Astrocyte (in vitro differentiated cells and primary cell): ENCODE data around the gene ARID3B. TPM values are rescaled to one million over a fixed set of nuclear protein-coding genes. Genes with fewer than 3 reads are reported as not detected.

Experiments used
- DNase-seq: peaks from one replicate; pipeline ENCODE4 v3.0.0-alpha.2; 2010; ENCODE audit warnings: low read depth
- FAIRE-seq: peaks from 2 replicates; lab custom pipeline; 2011; peaks lifted over from hg19 to GRCh38; lab: Jason Lieb, UNC
- H2AFZ ChIP-seq: 2 replicates; pipeline ENCODE4 v1.6.0; 2012; ENCODE audit warnings: low read depth, low read length, inconsistent platforms
- H3K27ac ChIP-seq: 2 replicates; pipeline ENCODE4 v1.5.1; 2011; ENCODE audit warnings: low read depth, low read length, inconsistent platforms
- H3K27me3 ChIP-seq: 2 replicates; pipeline ENCODE4 v1.6.0; 2011; ENCODE audit warnings: low read length, inconsistent platforms; ENCODE audit not compliant: insufficient read depth
- H3K36me3 ChIP-seq: 2 replicates; pipeline ENCODE4 v1.5.1; 2011; ENCODE audit warnings: low read length, inconsistent platforms; ENCODE audit not compliant: insufficient read depth
- H3K4me1 ChIP-seq: 2 replicates; pipeline ENCODE4 v1.5.1; 2011; ENCODE audit warnings: low read length, inconsistent platforms; ENCODE audit not compliant: insufficient read depth
- H3K4me2 ChIP-seq: 2 replicates; pipeline ENCODE4 v1.6.0; 2012; ENCODE audit warnings: low read length, inconsistent platforms
- H3K4me3 ChIP-seq: 2 replicates; pipeline ENCODE4 v1.5.1; 2011; ENCODE audit warnings: low read depth, mild to moderate bottlenecking, low read length, inconsistent platforms; ENCODE audit not compliant: insufficient read depth
- H3K79me2 ChIP-seq: 2 replicates; pipeline ENCODE4 v1.6.0; 2012; ENCODE audit warnings: mild to moderate bottlenecking, low read length, inconsistent platforms; ENCODE audit not compliant: insufficient read depth
- H3K9ac ChIP-seq: 2 replicates; pipeline ENCODE4 v1.6.0; 2012; ENCODE audit warnings: mild to moderate bottlenecking, low read length, inconsistent platforms
- H3K9me3 ChIP-seq: 2 replicates; pipeline ENCODE4 v1.5.1; 2012; ENCODE audit warnings: low read depth, mild to moderate bottlenecking, low read length, inconsistent platforms; ENCODE audit not compliant: insufficient read depth
- H4K20me1 ChIP-seq: 2 replicates; pipeline ENCODE4 v1.6.0; 2012; ENCODE audit warnings: low read length, inconsistent platforms; ENCODE audit not compliant: insufficient read depth
- H3K27ac Mint-ChIP-seq: one replicate; pipeline ENCODE4 v1.8.0; 2021; ENCODE audit warnings: mild to moderate bottlenecking, mixed read lengths; ENCODE audit not compliant: unreplicated experiment
- H3K27me3 Mint-ChIP-seq: one replicate; pipeline ENCODE4 v1.8.0; 2021; ENCODE audit warnings: low read depth, mixed read lengths; ENCODE audit not compliant: unreplicated experiment
- H3K36me3 Mint-ChIP-seq: one replicate; pipeline ENCODE4 v1.8.0; 2021; ENCODE audit warnings: low read depth, mixed read lengths; ENCODE audit not compliant: unreplicated experiment
- H3K4me1 Mint-ChIP-seq: one replicate; pipeline ENCODE4 v1.8.0; 2021; ENCODE audit warnings: low read depth, mixed read lengths; ENCODE audit not compliant: unreplicated experiment
- H3K4me3 Mint-ChIP-seq: one replicate; pipeline ENCODE4 v1.8.0; 2021; ENCODE audit warnings: mild to moderate bottlenecking, moderate library complexity, mixed read lengths; ENCODE audit not compliant: unreplicated experiment
- H3K9me3 Mint-ChIP-seq: one replicate; pipeline ENCODE4 v1.8.0; 2021; ENCODE audit warnings: mild to moderate bottlenecking, mixed read lengths; ENCODE audit not compliant: unreplicated experiment
- EZH2 ChIP-seq: IDR thresholded peaks from 2 replicates; pipeline ENCODE4 v1.6.1; 2012; ENCODE audit warnings: mild to moderate bottlenecking, low read length, inconsistent platforms; ENCODE audit not compliant: insufficient read depth
- total RNA-seq: library from RNA; stranded (reverse); gene quantifications from 2 replicates; pipeline ENCODE4 v1.2.1, GENCODE V29; 2021
- TF ChIP-seq, protein P1 (sequence below): IDR thresholded peaks from 2 replicates; pipeline ENCODE4 v1.5.1; 2011; ENCODE audit warnings: low read depth, mild to moderate bottlenecking, inconsistent platforms, low read length, moderate library complexity; ENCODE audit not compliant: insufficient read depth

ARID3B gene
- total RNA-seq, 1 donor from 2014 or later: 18.5 TPM

DNA sequence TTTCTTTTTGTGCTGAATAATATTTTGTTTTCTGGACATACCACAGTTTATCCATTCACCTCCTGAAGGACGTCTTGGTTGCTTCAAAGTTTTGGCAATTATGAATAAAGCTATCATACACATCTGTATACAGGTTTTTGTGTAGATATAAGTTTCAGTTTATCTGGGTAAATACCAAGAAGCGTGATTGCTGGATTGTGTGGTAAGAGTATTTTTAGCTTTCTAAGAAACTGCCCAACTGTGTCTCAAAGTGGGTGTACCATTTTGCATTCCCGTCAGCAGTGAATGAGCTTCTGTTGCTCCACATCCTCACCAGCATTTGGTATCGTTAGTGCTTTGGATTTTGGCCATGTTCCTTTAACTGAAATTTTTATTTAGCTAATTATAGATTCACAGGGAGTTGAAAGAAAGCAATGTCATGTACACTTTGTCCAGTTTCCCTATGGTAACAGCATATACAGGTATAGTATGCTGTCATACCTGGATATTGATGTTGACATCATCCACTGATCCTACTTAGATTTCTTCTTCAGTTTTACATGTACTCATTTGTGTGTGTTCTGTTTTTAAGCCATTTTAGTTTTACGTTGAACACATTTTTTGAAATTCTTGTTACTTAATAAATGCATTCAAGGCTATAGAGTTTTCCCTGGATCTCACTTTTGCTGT, 11.9 kb downstream of the ARID3B start:
- Histone ChIP-seq H3K4me3 (no peak overlapping the region), H3K36me3 (no peaks in the 10 kb centered on the region), H3K27me3 (peaks cover 10% of the 10 kb centered on the region), H4K20me1 (peaks cover 53% of the 10 kb centered on the region), H3K79me2 (peaks cover 17% of the 10 kb centered on the region), H3K9me3 (no peaks in the 10 kb centered on the region), H3K4me1 (no peaks in the 10 kb centered on the region), H3K4me2 (no peak overlapping the region), H3K9ac (no peak overlapping the region), H2AFZ (no peak overlapping the region), H3K27ac (no peak overlapping the region)
- peaks cover 35% of the 10 kb centered on the region for H3K27me3 Mint-ChIP-seq
- DNase-seq (no peak), FAIRE-seq (no peak)
- no peak overlapping the region for H3K27ac Mint-ChIP-seq
- TF ChIP-seq EZH2: no peak
- TF ChIP-seq, protein P1, sequence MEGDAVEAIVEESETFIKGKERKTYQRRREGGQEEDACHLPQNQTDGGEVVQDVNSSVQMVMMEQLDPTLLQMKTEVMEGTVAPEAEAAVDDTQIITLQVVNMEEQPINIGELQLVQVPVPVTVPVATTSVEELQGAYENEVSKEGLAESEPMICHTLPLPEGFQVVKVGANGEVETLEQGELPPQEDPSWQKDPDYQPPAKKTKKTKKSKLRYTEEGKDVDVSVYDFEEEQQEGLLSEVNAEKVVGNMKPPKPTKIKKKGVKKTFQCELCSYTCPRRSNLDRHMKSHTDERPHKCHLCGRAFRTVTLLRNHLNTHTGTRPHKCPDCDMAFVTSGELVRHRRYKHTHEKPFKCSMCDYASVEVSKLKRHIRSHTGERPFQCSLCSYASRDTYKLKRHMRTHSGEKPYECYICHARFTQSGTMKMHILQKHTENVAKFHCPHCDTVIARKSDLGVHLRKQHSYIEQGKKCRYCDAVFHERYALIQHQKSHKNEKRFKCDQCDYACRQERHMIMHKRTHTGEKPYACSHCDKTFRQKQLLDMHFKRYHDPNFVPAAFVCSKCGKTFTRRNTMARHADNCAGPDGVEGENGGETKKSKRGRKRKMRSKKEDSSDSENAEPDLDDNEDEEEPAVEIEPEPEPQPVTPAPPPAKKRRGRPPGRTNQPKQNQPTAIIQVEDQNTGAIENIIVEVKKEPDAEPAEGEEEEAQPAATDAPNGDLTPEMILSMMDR: no peak
- peaks cover 15% of the 10 kb centered on the region for H3K36me3 Mint-ChIP-seq
- peaks cover 2% of the 10 kb centered on the region for H3K4me1 Mint-ChIP-seq
- H3K9me3 Mint-ChIP-seq: peaks cover 2% of the 10 kb centered on the region
- H3K4me3 Mint-ChIP-seq: no peak overlapping the region

DNA sequence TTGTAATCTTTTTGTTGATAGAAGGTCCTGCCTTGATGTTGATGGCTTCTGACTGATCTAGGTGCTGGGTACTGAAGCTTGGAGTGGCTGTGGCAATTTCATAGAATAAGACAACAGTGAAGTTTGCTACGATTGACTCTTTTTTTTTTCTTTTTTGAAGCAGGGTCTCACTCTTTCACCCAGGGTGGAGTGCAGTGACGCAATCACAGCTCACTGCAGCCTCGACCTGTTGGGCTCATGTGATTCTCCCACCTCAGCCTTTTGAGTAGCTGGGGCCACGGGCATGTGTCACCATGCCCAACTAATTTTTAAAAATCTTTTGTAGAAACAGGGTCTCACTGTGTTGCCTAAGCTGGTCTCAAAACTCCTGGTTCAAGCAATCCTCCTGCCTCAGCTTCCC, 14.2 kb downstream of the ARID3B start:
- TF ChIP-seq EZH2: no peak
- TF ChIP-seq, protein P1: no peak
- Histone ChIP-seq H3K79me2 (peaks cover 10% of the 10 kb centered on the region), H3K4me1 (no peaks in the 10 kb centered on the region), H2AFZ (no peak overlapping the region), H3K27ac (no peak overlapping the region), H3K4me2 (no peak overlapping the region), H3K4me3 (no peak overlapping the region), H3K9me3 (no peaks in the 10 kb centered on the region), H3K9ac (no peak overlapping the region), H3K27me3 (no peaks in the 10 kb centered on the region), H4K20me1 (peaks cover 42% of the 10 kb centered on the region), H3K36me3 (no peaks in the 10 kb centered on the region)
- no peak for DNase-seq
- Mint-ChIP-seq H3K27ac (no peak overlapping the region), H3K9me3 (no peaks in the 10 kb centered on the region), H3K27me3 (peaks cover 16% of the 10 kb centered on the region), H3K4me3 (no peak overlapping the region), H3K4me1 (peaks cover 2% of the 10 kb centered on the region), H3K36me3 (peaks cover 12% of the 10 kb centered on the region)
- FAIRE-seq: no peak

DNA sequence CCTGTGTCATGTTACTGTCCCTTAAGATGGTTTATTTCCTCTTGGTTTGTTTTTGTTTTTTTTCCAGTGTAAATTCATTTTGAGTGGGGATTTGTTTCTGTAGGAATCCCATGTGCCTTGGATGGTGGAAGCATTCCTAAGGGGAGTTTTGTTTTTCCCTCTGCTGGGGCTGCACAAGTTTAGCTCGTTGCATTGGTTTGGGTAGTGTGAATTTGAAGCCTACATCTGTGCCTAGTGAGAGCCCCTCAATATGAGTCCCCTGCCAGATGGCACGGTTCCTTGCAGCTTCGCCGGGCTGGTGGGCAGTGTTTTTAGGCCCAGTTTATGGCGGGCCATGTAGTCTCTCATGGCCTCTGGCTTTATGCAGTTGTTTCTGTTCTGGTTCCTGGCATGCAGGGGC, 17.7 kb downstream of the ARID3B start:
- no peak overlapping the region for H3K4me3 ChIP-seq
- H3K9ac ChIP-seq: no peak overlapping the region
- H3K4me1 ChIP-seq: no peaks in the 10 kb centered on the region
- H3K4me1 Mint-ChIP-seq: peaks cover 2% of the 10 kb centered on the region
- peaks cover 2% of the 10 kb centered on the region for H3K36me3 ChIP-seq
- H4K20me1 ChIP-seq: peaks cover 28% of the 10 kb centered on the region
- no peak for TF ChIP-seq EZH2
- TF ChIP-seq, protein P1: no peak
- DNase-seq (no peak), FAIRE-seq (no peak)
- H3K9me3 ChIP-seq: no peaks in the 10 kb centered on the region
- no peak overlapping the region for H3K4me3 Mint-ChIP-seq
- no peak overlapping the region for H2AFZ ChIP-seq
- H3K4me2 ChIP-seq: no peak overlapping the region
- H3K9me3 Mint-ChIP-seq: no peaks in the 10 kb centered on the region
- no peak overlapping the region for H3K27ac ChIP-seq
- H3K36me3 Mint-ChIP-seq: peaks cover 5% of the 10 kb centered on the region
- peaks cover under 1% of the 10 kb centered on the region for H3K27me3 Mint-ChIP-seq
- H3K27me3 ChIP-seq: no peaks in the 10 kb centered on the region
- H3K27ac Mint-ChIP-seq: no peak overlapping the region
- H3K79me2 ChIP-seq: peaks cover 21% of the 10 kb centered on the region
